NCI-H446 (cell line): ENCODE measurements around the gene PLXNA2.

ENCODE experiments used
- DNase-seq, 2 experiments: peaks; one replicate each; lab custom pipeline; 2025; lab: John Stamatoyannopoulos, UW

The PLXNA2 gene

DNA sequence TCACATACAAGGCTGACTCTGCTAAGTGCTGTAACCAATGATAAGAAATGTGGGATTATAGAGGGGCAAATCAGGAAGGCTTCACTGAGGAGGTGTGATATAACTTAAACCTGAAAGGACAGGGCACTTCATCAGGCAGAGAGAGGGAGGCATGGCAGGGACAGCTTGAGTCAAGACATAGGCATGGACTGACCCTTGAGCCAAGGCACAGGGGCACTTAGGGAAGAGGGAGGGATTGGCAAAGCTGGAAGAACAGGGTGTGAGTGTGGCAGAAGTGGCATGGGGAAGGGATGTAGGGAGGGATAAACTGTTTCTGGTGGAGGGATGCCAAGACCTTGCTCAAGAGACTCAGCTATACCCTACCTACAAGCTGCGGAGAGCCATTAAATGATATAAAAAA is 81.3 kb downstream of the PLXNA2 start:
- peak in 1 of 2 experiments; percentile 16 for DNase-seq

DNA sequence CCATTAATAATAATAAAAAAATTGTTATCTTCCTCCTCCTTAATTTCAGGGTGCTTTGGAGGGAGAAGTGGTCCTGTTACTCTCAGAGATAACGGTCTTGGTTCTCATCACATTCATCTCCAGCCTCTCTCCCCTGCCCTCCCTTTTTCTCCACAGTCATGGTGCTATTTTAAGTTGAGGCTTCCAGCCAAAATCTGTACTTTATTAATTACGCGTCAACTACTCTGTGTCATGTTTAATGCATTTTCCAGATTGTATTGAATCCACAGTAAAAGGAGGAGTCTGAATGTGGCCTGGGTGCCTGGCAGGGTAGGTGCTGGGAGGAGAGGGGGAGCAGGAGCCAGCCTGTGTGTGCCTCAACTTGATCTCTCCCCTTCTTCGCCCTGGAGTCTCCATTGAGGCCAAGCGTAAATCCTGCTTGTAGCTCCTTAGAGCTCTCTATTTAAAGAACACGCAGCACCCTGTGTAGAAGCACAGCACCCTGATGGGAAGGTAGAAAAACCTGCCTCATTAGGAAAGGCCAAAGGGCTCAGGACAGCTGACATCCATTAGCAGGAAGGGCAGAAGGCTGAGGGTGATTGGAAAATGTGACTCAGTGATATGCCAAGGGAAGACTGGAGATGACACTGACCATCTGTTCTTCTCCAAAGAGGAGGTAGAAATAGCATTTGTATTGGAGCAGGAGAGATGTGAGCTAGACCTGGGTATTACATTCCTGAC is 82.4 kb downstream of the PLXNA2 start:
- DNase-seq, result peak; percentile 88 to 95

DNA sequence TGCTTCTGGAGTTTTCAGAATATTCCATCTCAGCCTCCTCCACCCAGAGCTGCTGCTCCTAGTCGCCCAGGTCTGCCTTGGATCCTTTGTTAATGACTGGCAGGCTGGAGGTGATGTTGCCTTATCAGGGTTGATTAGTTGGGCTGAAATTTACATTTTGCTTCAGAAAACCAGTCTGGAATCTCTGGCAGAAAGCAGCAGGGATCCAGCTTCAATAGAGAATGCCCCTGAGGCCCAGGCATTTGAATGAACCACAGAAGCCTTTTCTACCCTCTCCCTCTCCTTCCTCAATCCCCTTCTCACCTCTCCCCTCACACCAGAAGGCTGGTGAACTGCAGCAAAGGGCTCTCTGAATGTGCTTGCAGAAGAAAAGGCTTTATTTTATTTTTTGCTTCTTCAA is 83.2 kb downstream of the PLXNA2 start:
- no peak for DNase-seq

DNA sequence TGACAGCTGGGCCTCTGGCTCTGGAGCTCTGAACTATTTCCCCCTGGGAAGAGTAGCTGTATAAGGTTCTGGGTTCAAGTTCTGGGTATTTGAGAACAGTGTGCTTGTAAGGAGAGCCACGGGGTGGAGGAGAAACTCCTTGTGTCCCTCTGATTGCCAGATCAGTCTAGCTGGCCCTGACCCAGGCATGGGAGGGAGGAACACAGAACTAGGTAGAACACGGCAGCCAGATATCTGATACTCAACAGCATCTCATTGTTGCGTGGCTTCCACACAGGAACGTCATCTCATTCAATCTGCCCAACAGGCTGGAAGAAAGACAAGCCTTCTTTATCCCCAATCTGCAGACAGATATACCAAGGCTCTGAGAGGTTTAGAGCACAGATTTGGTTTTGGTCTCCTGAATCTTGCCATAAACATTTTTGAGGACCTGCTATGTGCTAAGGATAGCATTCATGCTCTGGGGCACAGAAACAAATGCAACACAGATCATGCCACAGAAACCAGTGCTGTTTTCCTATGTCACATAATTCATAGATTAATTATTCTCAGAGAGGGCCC is 83.8 kb downstream of the PLXNA2 start:
- DNase-seq, result no peak

DNA sequence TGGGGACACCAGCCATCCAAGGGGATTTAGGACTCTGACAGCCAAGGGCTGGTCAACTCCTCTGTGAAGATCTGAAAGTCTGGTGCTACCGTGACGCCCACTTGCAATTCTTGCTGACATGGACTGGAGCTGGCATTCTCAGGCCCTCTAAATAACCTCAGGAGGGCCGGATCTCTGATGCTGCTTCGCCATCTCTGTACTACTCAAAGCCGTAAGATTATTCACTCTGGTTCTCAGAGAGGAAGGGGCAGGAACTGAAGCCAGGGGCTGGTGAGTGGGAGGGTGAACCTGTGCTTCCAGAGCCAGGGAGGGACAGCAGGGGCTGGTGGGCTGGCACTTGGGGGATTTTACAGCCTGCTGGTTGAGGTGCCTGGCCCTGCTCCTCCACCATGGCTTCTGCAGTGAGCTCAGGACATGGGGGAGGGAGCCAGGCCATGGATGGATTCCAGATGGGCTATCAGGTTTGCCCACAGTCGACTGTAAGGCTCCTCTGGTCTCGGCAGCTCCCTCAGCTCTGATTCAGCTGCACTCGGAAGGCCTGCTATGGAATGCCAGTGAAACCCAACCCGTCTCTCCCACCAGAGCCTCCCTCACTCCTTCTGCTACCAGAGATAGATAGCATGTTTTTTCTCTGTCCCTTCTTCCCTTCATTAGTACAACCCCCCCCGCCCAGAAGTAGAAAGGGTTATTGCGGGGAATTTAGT is 84.5 kb downstream of the PLXNA2 start:
- peak in 1 of 2 experiments; percentile 73 for DNase-seq

DNA sequence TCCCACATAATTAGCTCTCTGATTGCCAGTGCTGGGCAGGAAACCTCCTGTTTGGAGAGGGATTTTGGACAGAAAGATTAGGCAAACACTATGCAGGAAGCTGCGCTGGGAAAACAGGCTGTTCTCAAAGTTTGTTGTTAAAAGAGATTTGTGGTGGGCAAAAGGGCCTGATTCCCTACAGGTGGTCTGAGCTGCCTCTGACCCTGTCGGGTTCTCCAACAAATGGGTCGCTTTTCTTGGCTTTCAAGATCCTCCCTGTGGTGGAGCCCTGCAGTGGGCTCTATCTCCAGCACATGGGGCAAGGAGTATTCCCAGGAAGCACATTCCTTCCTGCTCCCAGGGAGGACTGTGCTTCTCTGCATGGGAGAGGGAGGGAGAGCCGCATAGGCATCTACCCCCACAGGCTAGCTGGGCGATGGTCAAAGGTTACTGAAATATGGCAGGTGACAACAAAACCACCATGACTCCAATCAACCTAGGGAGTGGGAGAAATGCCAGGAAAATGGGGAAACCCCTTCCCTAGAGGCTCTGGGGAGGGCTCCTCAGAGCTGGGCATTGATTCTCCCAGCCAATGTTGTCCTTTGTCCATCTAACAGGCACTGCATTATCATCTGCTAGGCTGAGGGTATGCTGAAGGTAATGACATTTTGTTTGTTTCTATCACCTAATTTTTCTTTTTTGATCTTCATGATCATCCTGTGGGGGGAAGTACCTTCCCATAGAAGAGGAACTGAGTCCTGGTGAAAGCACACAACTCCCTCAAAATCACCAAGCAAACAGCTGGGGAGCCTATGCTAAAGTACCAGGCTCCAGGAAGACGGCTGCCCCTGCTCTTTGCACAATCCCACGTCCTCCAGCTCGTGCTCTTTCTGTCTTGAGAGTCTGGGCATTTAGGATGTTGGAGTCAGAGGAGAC is 85.3 kb downstream of the PLXNA2 start:
- no peak for DNase-seq

DNA sequence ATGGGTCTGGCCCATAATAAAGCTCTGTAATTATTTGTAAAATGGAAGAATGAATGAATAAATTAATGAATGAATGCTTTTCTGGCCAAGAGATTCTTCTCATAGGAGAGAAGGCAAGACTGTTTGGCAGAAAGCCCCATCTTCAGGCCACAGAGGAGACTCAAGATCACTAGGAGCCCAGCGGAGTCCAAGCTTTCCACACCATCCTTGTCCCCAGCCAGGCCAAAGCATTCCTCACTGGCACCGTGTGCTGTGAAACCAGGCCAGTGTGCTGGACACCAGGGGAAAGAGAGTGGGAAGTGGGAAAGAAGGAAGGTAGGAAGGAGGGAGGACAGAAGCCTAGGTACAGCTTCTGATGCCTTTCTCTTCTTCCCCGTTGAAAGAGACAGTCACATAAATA is 86.4 kb downstream of the PLXNA2 start:
- no peak for DNase-seq

DNA sequence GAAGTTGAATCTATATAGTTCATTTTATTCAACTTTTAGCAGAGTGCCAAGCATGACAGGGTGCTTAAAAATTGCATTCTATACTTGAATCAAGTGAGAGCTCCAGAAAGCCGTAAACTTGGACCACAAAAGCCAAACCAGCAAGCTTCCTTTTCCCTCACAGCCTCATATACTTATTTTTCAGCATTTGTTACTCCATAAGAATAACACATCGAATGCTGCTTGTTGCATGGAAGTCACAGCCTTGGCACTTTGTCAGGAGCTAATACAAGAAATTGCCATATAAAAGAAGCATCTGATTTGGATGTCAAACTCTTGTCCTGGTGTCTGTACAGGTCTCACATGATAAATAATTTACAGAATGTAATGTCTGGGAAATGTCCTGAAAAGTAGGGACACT is 87.4 kb downstream of the PLXNA2 start:
- no peak for DNase-seq

DNA sequence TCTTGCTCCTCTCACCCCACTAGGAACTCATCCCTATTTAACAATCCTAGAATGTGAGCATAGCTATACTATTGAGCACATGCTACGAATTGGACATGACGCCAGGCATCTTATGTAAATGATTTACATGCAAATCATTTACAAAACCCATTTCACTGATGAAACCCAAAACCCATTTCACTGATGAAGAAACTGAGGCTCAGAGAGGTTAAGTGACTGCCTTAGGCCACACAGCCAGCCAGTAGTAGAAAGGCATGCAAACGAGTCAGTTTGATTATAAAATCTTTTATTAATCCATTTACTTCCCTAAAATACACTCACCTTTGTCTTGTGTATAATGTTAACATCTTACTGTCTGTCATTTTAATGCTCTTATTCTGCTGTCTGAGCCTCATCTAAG is 87.9 kb downstream of the PLXNA2 start:
- DNase-seq, result no peak

DNA sequence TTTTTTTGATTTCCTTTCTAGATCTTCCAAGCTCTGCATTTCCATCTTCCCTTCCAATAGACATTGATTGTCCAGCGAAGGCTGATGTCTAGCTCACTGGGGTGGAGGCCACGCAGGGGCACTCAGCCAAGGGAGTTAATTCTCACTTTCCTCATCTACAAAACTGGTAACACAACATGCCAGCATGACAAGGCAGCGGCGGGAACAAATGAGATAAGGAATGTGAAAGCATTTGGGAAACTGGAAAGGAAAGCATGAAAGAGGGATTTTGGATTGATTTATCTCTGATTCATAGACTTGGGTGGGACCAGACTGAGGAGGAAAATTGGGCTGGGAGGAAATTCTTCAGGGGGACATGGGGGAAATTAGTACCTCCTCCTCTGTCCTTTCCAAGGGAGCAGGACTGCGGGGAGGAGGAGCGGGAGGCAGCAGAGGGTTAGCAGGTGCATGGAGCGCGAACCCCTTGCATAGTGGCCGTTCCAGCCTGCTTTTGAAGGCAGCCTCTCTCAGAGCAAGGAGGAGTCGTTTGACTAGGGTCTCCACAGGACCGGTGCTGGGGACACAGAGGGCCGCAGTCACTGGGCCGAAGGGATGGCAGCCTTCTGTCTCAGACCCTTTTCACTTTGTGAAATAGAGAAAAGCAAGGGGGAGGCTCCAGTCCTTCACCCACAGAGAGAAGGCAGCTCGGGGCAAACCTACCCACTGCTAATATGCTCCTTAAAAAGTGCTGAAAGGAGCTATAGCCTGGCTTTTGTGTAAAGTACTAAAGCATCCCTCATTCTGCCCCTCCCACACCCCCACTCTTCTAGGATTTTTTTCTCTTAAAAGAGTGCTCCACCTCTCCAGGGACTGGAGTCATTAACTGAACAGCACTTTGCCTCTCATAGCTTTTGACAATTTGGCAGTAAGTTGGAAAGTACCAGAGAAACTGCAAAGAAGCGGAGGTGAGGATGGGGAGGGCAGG is 89.2 kb downstream of the PLXNA2 start:
- no peak for DNase-seq

DNA sequence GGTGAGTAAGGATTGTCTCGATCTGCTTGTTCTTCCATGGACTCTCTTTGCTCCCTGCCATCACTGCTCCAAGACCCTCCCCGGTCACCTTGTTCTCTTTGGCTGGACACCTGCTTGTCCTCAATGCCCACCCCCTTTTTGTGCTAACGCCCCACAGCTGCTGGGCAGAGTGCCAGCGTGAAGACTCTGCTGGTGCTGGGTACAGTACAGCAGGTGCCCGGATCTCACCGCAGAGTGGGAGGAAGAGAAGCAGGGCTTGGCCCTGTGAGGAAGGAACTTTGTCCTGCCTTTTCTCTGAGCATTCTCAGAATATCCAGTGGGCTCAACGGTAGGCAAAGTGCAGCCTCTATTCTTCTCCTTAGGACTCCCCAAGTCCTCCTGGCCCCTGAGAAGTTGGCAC is 90.1 kb downstream of the PLXNA2 start:
- DNase-seq, result no peak

DNA sequence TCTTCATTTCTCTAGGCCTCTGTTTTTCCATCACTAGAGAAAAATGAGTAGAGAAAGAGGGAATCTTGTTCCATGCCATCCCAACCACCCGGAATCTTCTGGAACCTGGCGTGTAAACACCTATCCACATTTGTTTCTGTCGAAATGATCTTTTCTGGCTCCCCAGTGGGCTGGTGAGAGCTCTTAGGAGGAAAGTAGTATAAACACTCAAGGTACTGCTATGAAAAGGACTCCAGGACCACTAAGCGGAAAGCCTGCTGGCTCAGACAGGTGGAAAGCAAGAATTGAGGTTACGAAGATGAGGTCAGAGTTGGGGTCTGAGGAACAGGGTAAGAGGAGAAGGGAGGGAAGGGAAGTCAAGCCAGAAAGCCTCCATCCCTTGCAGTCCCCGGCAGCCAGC is 90.8 kb downstream of the PLXNA2 start:
- no peak for DNase-seq

DNA sequence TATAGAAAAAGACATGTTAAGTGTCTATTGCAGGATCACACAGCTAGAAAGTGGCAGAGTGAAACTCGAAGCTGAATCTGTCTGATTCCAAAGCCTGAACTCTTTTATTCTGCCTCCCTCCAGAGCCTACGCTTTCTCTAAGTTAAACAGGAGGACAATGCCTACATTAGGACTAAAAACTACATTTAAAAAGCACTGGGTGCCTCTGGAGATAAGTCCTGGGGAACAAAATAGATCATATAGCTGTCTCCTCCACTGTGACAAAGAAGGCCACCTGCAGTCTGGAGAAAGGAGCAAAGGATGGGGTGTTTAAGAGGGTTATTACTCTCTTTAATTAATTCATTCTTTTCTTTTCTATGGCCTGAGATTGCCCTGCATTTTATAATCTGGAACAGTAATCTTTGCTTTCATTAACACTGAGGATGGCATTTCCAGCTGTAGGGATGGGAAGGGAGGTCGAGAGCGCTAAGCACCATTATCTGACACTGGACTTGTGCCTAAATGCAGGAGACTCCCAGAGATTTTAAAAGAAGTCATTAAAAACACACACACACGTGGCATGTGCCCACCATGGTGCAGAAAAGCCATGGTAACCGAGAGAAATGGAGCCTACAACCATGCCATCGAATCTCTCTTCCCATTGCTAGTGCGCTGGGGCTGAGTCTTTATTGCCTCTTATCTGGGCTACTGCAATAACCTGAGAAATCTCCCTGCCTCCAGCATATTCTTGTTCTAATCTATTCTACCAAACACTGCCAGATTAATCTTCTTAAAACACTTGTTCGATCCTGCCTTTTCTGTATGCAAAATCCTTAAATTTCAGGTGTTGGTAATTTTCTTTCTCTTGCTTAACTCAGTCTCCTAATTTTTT is 92.2 kb downstream of the PLXNA2 start:
- DNase-seq, result no peak

DNA sequence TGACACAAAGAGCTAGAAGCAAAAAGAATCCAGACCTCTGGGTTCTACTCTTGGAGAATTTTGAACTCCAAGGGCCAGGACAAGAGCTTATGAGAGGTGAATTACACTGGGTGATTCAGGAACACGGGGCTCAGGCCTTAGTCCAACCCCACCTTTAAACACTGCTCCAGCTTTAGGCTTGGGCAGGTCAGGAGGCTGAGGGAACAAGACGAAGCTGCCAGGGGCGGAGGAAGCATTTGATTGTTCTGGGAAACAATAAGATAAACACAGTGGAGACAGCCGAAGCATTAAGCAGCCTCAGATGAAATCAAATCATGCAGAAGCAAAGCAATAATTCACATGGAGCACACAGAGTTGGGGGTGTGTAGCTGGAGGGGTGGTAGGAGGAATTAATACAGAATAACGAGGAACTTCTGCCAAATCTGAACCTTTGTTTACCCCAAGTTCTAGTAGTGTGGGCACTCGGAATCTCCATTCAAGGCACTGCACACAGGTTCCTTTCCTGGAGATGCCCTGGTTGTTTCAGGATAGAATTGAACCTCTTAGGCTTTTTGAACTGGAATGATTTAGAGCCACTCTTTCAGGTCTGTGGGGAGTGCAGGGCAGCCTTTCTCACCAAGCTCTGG is 93.2 kb downstream of the PLXNA2 start:
- DNase-seq, result no peak

DNA sequence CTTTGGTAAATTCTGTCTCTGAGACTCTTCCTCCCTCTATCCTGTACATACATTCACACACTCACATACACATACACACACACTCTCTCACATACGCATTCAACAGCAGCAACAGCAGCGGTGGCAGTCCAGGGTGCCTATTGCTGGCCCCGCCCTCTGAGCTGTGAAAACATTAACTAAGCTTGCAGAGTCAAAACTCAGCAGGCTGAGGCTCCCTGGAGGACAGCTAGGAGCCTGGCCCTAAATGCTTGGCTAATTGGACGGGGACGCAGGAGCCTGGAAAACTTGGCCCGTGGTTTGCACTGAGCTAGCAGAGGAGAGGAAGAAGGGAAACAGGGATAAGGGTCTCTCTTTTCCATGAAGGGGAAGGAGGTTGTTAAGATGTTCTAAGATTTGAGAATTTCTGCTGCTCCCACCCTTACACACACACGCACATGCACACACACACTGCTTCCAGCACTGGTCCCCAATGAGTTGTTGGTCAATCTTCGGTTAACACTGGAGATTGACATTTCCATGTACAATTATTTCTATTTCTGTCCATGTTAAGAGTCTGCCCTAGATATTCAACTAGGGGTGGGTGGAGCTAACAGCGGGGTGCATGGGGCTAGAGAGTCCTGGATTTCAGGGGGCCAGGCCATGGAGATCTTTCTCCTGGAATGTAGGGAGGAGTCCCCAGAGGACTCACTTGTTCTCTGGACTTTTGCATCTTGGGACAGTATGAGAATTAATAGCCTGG is 94.2 kb downstream of the PLXNA2 start:
- peak in 1 of 2 experiments; percentile 43 for DNase-seq

DNA sequence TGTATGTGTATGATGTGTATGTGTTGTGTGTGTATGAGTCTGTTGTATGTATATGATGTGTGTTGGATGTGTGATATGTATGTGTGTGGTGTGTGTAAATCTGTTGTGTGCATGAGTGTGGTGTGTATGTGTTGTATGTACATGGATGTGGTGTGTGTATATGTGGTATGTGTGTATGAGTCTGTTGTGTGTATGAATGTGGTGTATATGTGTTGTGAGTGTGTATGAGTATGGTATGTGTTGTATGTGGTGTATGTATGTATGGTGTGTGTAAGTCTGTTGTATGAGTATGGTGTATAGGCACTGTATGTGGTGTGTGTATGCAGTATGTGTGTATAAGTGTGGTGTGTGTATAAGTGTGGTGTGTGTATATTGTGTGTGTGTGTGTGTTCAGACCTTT is 95.0 kb downstream of the PLXNA2 start:
- DNase-seq, result no peak

DNA sequence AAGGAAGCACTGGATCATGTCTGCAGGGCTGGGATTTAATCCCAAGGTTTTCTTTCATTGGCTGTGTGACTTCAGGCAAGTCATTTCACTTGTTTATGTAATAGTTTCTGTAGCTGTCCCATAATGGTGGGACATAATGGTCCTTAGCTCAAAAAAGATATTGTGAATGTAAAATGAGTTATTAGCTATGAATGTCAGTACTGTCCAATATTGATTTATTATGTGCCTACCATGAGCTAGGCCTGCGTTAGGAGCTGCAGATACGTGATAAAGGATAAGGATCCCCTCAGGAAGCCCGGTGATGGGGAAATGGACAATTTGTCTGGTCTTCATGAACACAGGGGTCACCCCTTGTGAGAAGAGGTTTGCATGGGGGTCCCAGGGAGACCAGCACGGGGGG is 95.8 kb downstream of the PLXNA2 start:
- no peak for DNase-seq

DNA sequence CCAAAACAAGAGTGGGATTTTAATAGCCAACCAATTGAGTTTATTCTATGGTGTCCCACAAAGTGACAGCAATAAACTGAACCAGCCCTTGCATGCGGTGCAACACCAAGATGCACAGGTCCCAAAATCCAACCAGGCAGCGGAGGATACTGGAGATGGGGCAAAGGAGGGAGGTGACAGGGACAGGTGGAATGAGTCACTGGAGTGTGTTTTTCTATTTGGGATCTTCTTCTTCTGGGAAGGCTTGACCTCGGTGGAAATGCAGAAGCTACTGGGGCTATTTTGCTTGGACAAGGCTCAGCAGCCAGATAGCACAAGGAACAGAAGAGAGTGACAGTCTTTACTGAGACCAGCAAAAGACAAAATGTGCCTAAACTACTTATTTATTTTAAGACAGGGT is 97.5 kb downstream of the PLXNA2 start:
- DNase-seq, result no peak

DNA sequence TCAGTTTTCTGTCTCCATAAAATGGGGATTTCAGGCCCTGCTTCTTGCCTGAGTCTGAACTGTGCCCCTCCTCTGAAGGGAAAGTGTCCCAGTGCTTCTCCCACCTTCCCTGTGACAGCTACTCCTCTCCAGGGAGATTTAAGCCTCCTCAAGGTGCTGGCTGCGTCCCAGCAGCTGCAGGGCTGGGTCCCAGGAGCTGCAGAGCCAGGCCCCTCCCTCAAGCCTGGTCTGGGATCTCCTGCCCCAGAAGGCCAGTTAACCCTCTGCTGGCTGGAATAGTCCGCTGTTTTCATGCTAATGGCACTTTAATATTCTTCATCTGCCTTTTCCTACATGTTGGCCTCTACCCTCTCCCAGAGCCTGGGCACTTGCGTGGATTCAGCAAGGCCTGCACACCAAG is 99.0 kb downstream of the PLXNA2 start:
- DNase-seq, result no peak
